HepG2 (cell line): ENCODE measurements around the gene DHRS12. TPM values are rescaled to one million over a fixed set of nuclear protein-coding genes. Genes with fewer than 3 reads are reported as not detected.

Experiments used
- ATAC-seq: fragments of 200-7000 bp; cut with Tn5 transposase; 3 replicates; pipeline ENCODE4 v1.9.1; 2020; ENCODE audit warnings: mild to moderate bottlenecking, moderate library complexity
- BruUV-seq: library from RNA; stranded (reverse); fragments of 400-500 nt; replicated peaks from 2 replicates; lab custom pipeline; 2021; lab: Mats Ljungman, UMichigan
- CTCF ChIA-PET: fragments of 300-600 bp; formaldehyde crosslinking; extraction: SDS; loops from one replicate; lab custom pipeline; 2021; ENCODE audit warnings: low total read pairs, inconsistent platforms, low intra/inter-chr PET ratio; lab: Yijun Ruan, JAX
- POLR2A ChIA-PET: fragments of 350-600 bp; sonication (Branson Sonifier 250); formaldehyde crosslinking; loops from one replicate; lab custom pipeline; 2020; ENCODE audit warnings: antibody characterized with exemption, inconsistent platforms; lab: Yijun Ruan, JAX
- DNase-seq: peaks from one replicate; pipeline ENCODE4 v3.0.0-alpha.2; 2015; ENCODE audit warnings: low spot score
- FAIRE-seq: peaks from 3 replicates; lab custom pipeline; 2011; peaks lifted over from hg19 to GRCh38; lab: Jason Lieb, UNC
- H2AFZ ChIP-seq: one replicate; pipeline ENCODE4 v1.6.1; 2011; ENCODE audit warnings: low read length, inconsistent platforms
- H3K27ac ChIP-seq: fragments of 300-600 bp; 3 replicates; pipeline ENCODE4 v1.8.0; 2011; ENCODE audit warnings: mixed run types, mild to moderate bottlenecking, mixed read lengths, low read length, inconsistent platforms; ENCODE audit not compliant: insufficient read depth; ENCODE audit errors: extremely low read length
- H3K27me3 ChIP-seq, 2 experiments: fragments of 200-600 bp in 1 of 2; 2 replicates in 1 of 2; 3 replicates in 1 of 2; pipeline versions ENCODE4 v1.6.0 to v1.8.0; 2011; ENCODE audit warnings: low read length in 2 of 2, mild to moderate bottlenecking in 2 of 2, moderate library complexity in 2 of 2, inconsistent platforms in 1 of 2; ENCODE audit not compliant: insufficient read depth in 2 of 2, control insufficient read depth in 1 of 2
- H3K36me3 ChIP-seq, 2 experiments: fragments of 200-600 bp in 1 of 2; replicated peaks in 1 of 2; 2 replicates in 1 of 2; 3 replicates in 1 of 2; pipeline versions ENCODE4 v1.5.1 to v1.8.0; 2011; ENCODE audit warnings: low read length in 2 of 2, inconsistent platforms in 1 of 2; ENCODE audit not compliant: insufficient read depth in 2 of 2, control insufficient read depth in 1 of 2
- H3K4me1 ChIP-seq: 2 replicates; pipeline ENCODE4 v1.5.1; 2012; ENCODE audit warnings: low read length, inconsistent platforms; ENCODE audit not compliant: insufficient read depth
- H3K4me2 ChIP-seq: 2 replicates; pipeline ENCODE4 v1.6.0; 2011; ENCODE audit warnings: low read depth, low read length, inconsistent platforms
- H3K4me3 ChIP-seq, 3 experiments: fragments of 200-600 bp in 1 of 3; sonication (generic), shearing (Covaris generic) in 1 of 3; replicated peaks in 1 of 3; 2 replicates each; pipeline ENCODE4 v1.5.1; 2011 to 2016; ENCODE audit warnings: low read length in 3 of 3, inconsistent platforms in 2 of 3, low read depth in 2 of 3, mild to moderate bottlenecking in 2 of 3, control low read depth in 1 of 3, mixed read lengths in 1 of 3; ENCODE audit not compliant: insufficient read depth in 1 of 3
- H3K79me2 ChIP-seq: one replicate; pipeline ENCODE4 v1.6.1; 2011; ENCODE audit warnings: low read length, inconsistent platforms; ENCODE audit not compliant: insufficient read depth
- H3K9ac ChIP-seq: 2 replicates; pipeline ENCODE4 v1.6.0; 2011; ENCODE audit warnings: mild to moderate bottlenecking, low read depth, low read length, inconsistent platforms; ENCODE audit not compliant: insufficient read depth
- H3K9me3 ChIP-seq: 2 replicates; pipeline ENCODE4 v1.5.1; 2012; ENCODE audit warnings: mild to moderate bottlenecking, low read length
- H4K20me1 ChIP-seq: 2 replicates; pipeline ENCODE4 v1.6.0; 2011; ENCODE audit warnings: inconsistent platforms, mild to moderate bottlenecking, low read length, moderate library complexity; ENCODE audit not compliant: insufficient read depth
- CERS6 ChIP-seq: sonication (generic); formaldehyde crosslinking; IDR thresholded peaks from 2 replicates; pipeline ENCODE4 v1.5.0; 2020; ENCODE audit warnings: missing genetic modification reagents
- DBP ChIP-seq: sonication (generic); formaldehyde crosslinking; IDR thresholded peaks from 2 replicates; pipeline ENCODE4 v1.4.0; 2020; ENCODE audit warnings: missing genetic modification reagents; ENCODE audit errors: not compliant biosample characterization
- FOSL2 ChIP-seq: sonication (generic); formaldehyde crosslinking; IDR thresholded peaks from 2 replicates; pipeline ENCODE4 v1.4.0; 2020; ENCODE audit warnings: missing genetic modification reagents
- FOXA3 ChIP-seq: IDR thresholded peaks from 2 replicates; pipeline ENCODE4 v1.6.1; 2016; ENCODE audit warnings: missing genetic modification reagents, missing compliant biosample characterization
- PATZ1 ChIP-seq: sonication (generic); formaldehyde crosslinking; IDR thresholded peaks from 2 replicates; pipeline ENCODE4 v1.4.0; 2020; ENCODE audit warnings: missing genetic modification reagents
- PAXIP1 ChIP-seq: sonication (generic); formaldehyde crosslinking; conservative IDR thresholded peaks from 2 replicates; pipeline ENCODE4 v1.4.0; 2020; ENCODE audit warnings: mild to moderate bottlenecking, missing genetic modification reagents, moderate library complexity
- RARA ChIP-seq: IDR thresholded peaks from 2 replicates; pipeline ENCODE4 v1.6.1; 2016; ENCODE audit warnings: missing genetic modification reagents, missing compliant biosample characterization
- ZNF260 ChIP-seq: sonication (generic); formaldehyde crosslinking; IDR thresholded peaks from 2 replicates; pipeline ENCODE4 v1.4.0; 2020; ENCODE audit warnings: missing genetic modification reagents, low read depth, mild to moderate bottlenecking, borderline replicate concordance
- ZNF574 ChIP-seq: sonication (generic); formaldehyde crosslinking; IDR thresholded peaks from 2 replicates; pipeline ENCODE4 v1.4.0; 2020; ENCODE audit warnings: missing genetic modification reagents
- WGBS: methylation state at CpG from one replicate; pipeline ENCODE4 v1.1.6; 2017; ENCODE audit warnings: low lambda C conversion rate; 5-methylcytosine and 5-hydroxymethylcytosine counted together
- in situ Hi-C: cut with HindIII; loops from 2 replicates; pipeline ENCODE4 v1.10.0; 2017; ENCODE audit warnings: low pct_unique_long_range_greater_than_20kb; ENCODE audit not compliant: extremely low pct_ligation_motif_present
- intact Hi-C: fragments of 100-400 bp; cut with micrococcal nuclease; formaldehyde crosslinking; loops from one replicate; pipeline ENCODE4 v1.10.0; 2022; ENCODE audit not compliant: unreplicated experiment
- polyA plus RNA-seq, 8 experiments: library from polyadenylated mRNA; depleted of rRNA in 3 of 8; stranded (reverse) in 7 of 8; unstranded in 1 of 8; fragments of >200 nt; fragmentation: Illumina TruSeq in 4 of 8; extraction: Trizol in 4 of 8; gene quantifications; 2 replicates each; pipeline versions ENCODE4 v1.2.1 to v1.2.3, GENCODE V29; 2011 to 2016; ENCODE audit warnings: low read depth in 4 of 8, missing spikeins in 1 of 8, mixed read lengths in 1 of 8; ENCODE audit not compliant: insufficient read depth in 1 of 8
- total RNA-seq, 5 experiments: library from RNA; depleted of rRNA; stranded (reverse); fragments of >200 nt; fragmentation: Illumina TruSeq; extraction: Trizol; gene quantifications; 2 replicates each; pipeline ENCODE4 v1.2.3, GENCODE V29; 2016; ENCODE audit warnings: low read depth in 1 of 5

Gene DHRS12
- total and polyA plus RNA-seq, 2 of the 13 experiments (the other 11 are each of a cell fraction or from before 2014, with no cell fraction given) = 7.2 to 8.4 TPM

- TF ChIP-seq CERS6 (CRISPR knock-in tag) = no peak
These were observed 73.0 kb downstream of the DHRS12 start (continued) for GRCh38 chr13:51730927-51731326.

- ChIA-PET CTCF (no interaction called here), POLR2A (interaction anchor here (1.2 to 1.4 kb wide), 2 partner anchors 277 kb away, joined by 4 to 7 read pairs; partner anchors contain the start of gene INTS6)
- H3K36me3 ChIP-seq = peaks cover 11 to 52% of the 10 kb centered on the region in 2 experiments
- no peaks in the 10 kb centered on the region for H3K9me3 ChIP-seq
- H3K4me1 ChIP-seq = peaks cover 37% of the 10 kb centered on the region
- H3K27me3 ChIP-seq = no peaks in the 10 kb centered on the region
- in situ Hi-C loops = no loop called here
- H2AFZ ChIP-seq = no peak overlapping the region
- intact Hi-C loops = loop anchor here (10.0 kb wide), 1 partner anchor 145 kb away; the partner anchor contains the start of gene WDFY2
- no peak overlapping the region for H3K4me3 ChIP-seq
- no peaks in the 10 kb centered on the region for H4K20me1 ChIP-seq
- DNase-seq (peak; percentile 70), FAIRE-seq (peak; percentile 39), ATAC-seq (peak; percentile 70)
- no peak overlapping the region for H3K4me2 ChIP-seq
- no peaks in the 10 kb centered on the region for H3K79me2 ChIP-seq
- WGBS = 92% methylated on average over 11 of the region's 11 CpGs
- peak overlapping the region; percentile 35 for H3K27ac ChIP-seq
- H3K9ac ChIP-seq = no peak overlapping the region
- no TSS peak for BruUV-seq
- TF ChIP-seq RARA (CRISPR knock-in tag) (peak; percentile 28; the same call in 1 of the 2 replicates), DBP (CRISPR knock-in tag) (no peak), FOXA3 (CRISPR knock-in tag) (peak; percentile 9; the same call in 1 of the 2 replicates), PATZ1 (CRISPR knock-in tag) (peak; percentile 49), FOSL2 (CRISPR knock-in tag) (peak; percentile 85), ZNF260 (CRISPR knock-in tag) (no peak), ZNF574 (CRISPR knock-in tag) (no peak), PAXIP1 (CRISPR knock-in tag) (peak; percentile 19; the same call in 1 of the 2 replicates)
These were observed 74.0 kb downstream of the DHRS12 start for GRCh38 chr13:51729866-51730553.
